Ascending aorta (tissue), 2 donors: ENCODE data around the gene ICA1. TPM values are rescaled to one million over a fixed set of nuclear protein-coding genes. Genes with fewer than 3 reads are reported as not detected.

Experiments
- DNase-seq, 2 donors: peaks; one replicate each; pipeline ENCODE4 v3.0.0-alpha.2; 2019; ENCODE audit warnings: low spot score in 2 of 2
- H3K27ac ChIP-seq, 2 donors: fragments of 200-600 bp; sonication (generic); one replicate each; pipeline ENCODE4 v1.5.1; 2016 to 2017; ENCODE audit warnings: mild to moderate bottlenecking in 1 of 2
- H3K27me3 ChIP-seq: fragments of 200-600 bp; sonication (generic); one replicate; pipeline ENCODE4 v1.5.1; 2017
- H3K36me3 ChIP-seq, 2 donors: fragments of 200-600 bp; sonication (generic); one replicate each; pipeline ENCODE4 v1.5.1; 2016
- H3K4me1 ChIP-seq, 2 donors: fragments of 200-600 bp; sonication (generic); one replicate each; pipeline ENCODE4 v1.5.1; 2016 to 2017; ENCODE audit warnings: mild to moderate bottlenecking in 1 of 2
- H3K4me3 ChIP-seq, 2 donors: fragments of 200-600 bp; sonication (generic); one replicate each; pipeline ENCODE4 v1.5.1; 2016 to 2017; ENCODE audit warnings: mild to moderate bottlenecking in 1 of 2
- H3K9me3 ChIP-seq, 2 donors: fragments of 200-600 bp; sonication (generic); one replicate each; pipeline ENCODE4 v1.5.1; 2016
- CTCF ChIP-seq, 3 experiments: fragments of 200-600 bp in 2 of 3; fragments of 450-650 bp in 1 of 3; sonication (generic) in 2 of 3; IDR thresholded peaks; one replicate each; pipeline ENCODE4 v1.5.1; 2016 to 2019; ENCODE audit warnings: antibody characterized with exemption in 3 of 3, mild to moderate bottlenecking in 1 of 3, moderate library complexity in 1 of 3
- intact Hi-C: fragments of 100-400 bp; cut with DNase I; formaldehyde crosslinking; loops from one replicate; pipeline ENCODE4 v1.15.1; 2023
- total RNA-seq: library from RNA; depleted of rRNA; stranded (reverse); fragments of >200 nt; gene quantifications from one replicate; pipeline ENCODE4 v1.1.0, GENCODE V29; 2016

ICA1 gene
- total RNA-seq, 1 donor from 2014 or later: 18.3 TPM

GRCh38 chr7:8200717-8201116 is 61.2 kb downstream of the ICA1 start:
- intact Hi-C loops: no loop called here
- H3K27ac ChIP-seq: no peak overlapping the region
- no peaks in the 10 kb centered on the region for H3K9me3 ChIP-seq
- peaks cover 0 to under 1% of the 10 kb centered on the region in 2 donors for H3K4me1 ChIP-seq
- no peak for DNase-seq
- no peak for TF ChIP-seq CTCF (IDR thresholded peaks at IDR 0.05)
- no peaks in the 10 kb centered on the region for H3K27me3 ChIP-seq
- no peaks in the 10 kb centered on the region for H3K36me3 ChIP-seq
- no peak overlapping the region for H3K4me3 ChIP-seq

GRCh38 chr7:8200316-8200715 is 61.7 kb downstream of the ICA1 start:
- Histone ChIP-seq H3K4me1 (no peaks in the 10 kb centered on the region), H3K9me3 (no peaks in the 10 kb centered on the region), H3K27ac (no peak overlapping the region), H3K4me3 (no peak overlapping the region), H3K27me3 (no peaks in the 10 kb centered on the region), H3K36me3 (no peaks in the 10 kb centered on the region)
- no peak for DNase-seq
- intact Hi-C loops: no loop called here
- no peak for TF ChIP-seq CTCF (IDR thresholded peaks at IDR 0.05)

- no peak for DNase-seq
- H3K27me3 ChIP-seq: no peaks in the 10 kb centered on the region
- H3K36me3 ChIP-seq: no peaks in the 10 kb centered on the region
- no peak for TF ChIP-seq CTCF (IDR thresholded peaks at IDR 0.05)
- intact Hi-C loops: no loop called here
- H3K4me1 ChIP-seq: no peaks in the 10 kb centered on the region
- H3K9me3 ChIP-seq: no peaks in the 10 kb centered on the region
- no peak overlapping the region for H3K27ac ChIP-seq
- H3K4me3 ChIP-seq: no peak overlapping the region
Observed at GRCh38 chr7:8197994-8198698, 63.8 kb downstream of the ICA1 start.

GRCh38 chr7:8192897-8193296 is 69.1 kb downstream of the ICA1 start:
- Histone ChIP-seq H3K4me1 (no peaks in the 10 kb centered on the region), H3K27ac (no peak overlapping the region), H3K4me3 (no peak overlapping the region), H3K36me3 (no peaks in the 10 kb centered on the region), H3K27me3 (no peaks in the 10 kb centered on the region), H3K9me3 (no peaks in the 10 kb centered on the region)
- intact Hi-C loops: no loop called here
- DNase-seq: no peak
- TF ChIP-seq CTCF (IDR thresholded peaks at IDR 0.05): no peak

GRCh38 chr7:8190119-8190895 is 71.7 kb downstream of the ICA1 start:
- peak; percentile 30 to 66 (median 45) for TF ChIP-seq CTCF (IDR thresholded peaks at IDR 0.05)
- H3K4me3 ChIP-seq: no peak overlapping the region
- intact Hi-C loops: no loop called here
- H3K27ac ChIP-seq: no peak overlapping the region
- no peaks in the 10 kb centered on the region for H3K36me3 ChIP-seq
- no peaks in the 10 kb centered on the region for H3K27me3 ChIP-seq
- H3K4me1 ChIP-seq: no peaks in the 10 kb centered on the region
- DNase-seq: no peak
- no peaks in the 10 kb centered on the region for H3K9me3 ChIP-seq
